Measurements from ENCODE around the gene CNOT3.

GRCh38 chr19:54127688-54128440, 9.7 kb upstream of the CNOT3 start:
- TF ChIP-seq CTCF (IDR thresholded peaks at IDR 0.05 in 4 of 5, conservative IDR thresholded peaks at IDR 0.05 in 1 of 5): no peak
- TF ChIP-seq POLR2A (IDR thresholded peaks at IDR 0.05): no peak
